Left kidney (tissue), 2 donors: Measurements from ENCODE around the gene AGBL4. TPM values are rescaled to one million over a fixed set of nuclear protein-coding genes. Genes with fewer than 3 reads are reported as not detected.

Experiments used
- DNase-seq: peaks from one replicate; pipeline ENCODE4 v3.0.0-alpha.2; 2013
- polyA plus RNA-seq: library from polyadenylated mRNA; unstranded; fragments of 120-200 nt; gene quantifications from one replicate; pipeline ENCODE4 v1.2.1, GENCODE V29; 2013; ENCODE audit not compliant: insufficient read length

Gene AGBL4
- polyA plus RNA-seq, 1 donor, result 1.2 TPM

DNA sequence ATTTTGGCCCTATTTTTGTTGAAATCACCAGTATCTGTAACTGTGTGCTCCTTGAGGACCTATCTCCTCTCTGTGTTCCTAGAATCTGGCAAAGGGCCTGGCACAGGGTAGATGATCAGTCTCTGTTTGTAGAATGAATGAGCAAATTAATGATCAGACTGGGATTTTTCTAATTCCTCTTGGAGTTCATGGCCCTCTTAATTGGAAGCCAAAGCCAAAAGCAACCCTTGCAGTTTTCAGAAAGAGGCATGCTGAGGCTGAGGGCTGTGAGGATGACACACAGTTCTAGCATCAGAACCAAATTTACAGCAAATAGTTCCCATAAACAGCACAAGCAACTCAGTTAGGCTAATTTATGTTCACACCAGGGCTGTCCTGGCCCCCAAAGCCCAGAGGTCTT lies 1136.0 kb downstream of the AGBL4 start:
- DNase-seq, result no peak

DNA sequence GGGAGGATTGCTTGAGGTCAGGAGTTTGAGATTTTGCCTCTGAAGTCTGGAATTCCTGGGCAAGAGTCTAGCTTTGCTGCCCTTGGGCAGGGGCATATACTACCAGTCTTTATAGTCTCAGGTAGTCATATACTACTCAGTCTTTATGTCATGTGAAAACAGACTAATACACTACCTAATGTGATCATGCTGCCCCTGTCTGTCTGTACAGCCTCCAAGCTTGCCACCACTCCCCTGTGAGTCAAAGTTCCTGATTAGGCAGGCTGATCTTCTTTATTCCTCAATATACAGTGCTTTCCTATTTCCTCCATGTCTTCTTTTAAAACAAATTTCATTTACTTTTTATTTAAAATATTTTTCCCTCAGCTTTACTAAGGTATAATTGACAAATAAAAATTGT lies 1141.7 kb downstream of the AGBL4 start:
- no peak for DNase-seq

DNA sequence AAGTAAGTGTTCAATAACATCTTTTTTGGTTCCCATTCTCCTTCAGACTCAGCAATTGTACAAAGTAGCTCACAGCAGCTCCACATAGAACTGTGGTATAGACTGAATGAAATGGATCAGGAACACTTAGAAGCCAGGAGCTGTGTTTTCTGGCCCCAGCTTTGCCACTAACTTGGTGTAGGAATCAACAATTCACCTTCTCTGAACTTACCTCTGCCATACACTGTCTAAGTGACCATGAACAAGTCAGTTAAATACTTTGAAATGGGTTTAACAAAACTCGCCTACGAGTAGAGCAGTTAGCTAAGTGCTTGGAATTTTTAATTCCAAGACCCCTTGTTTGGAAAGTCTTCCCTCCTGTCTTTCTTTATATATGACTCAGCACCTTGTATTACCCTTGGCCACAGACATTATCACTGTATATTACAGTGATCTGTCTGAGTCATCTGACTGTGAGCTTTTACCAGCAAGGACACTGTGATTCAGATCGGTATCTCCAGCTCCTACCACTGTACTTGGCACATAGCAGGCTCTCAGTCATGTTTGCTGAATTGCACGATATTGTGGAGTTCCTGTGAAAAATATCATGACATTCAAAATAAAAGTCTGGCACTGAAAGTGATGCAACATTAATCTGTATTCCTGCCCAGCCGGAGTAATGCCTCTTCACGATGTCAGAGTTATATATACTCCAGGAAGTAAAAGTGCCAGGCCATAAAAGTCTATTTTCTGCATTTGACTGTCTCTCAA lies 1145.4 kb downstream of the AGBL4 start:
- DNase-seq, result no peak

DNA sequence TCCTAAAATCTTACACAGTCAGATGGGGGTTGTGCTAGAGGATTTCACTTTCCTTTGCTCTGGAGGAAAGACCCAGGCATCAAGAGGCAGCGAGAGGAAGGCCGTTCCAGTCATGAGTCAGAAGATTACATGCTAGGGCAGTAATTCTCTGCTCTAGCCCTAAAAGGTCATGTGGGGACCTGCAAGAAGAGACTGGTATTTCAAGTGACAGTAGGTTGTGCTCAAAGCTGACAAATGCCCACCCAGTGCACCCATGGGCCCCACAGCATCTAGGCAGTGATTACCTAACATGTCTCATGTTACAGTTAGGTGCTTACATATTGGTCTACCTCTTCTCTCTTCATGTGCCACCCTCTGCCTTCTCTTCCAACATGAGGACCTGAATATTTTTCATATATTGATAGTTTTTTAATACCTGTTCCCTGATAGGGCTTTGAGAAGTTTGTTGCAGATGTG lies 1147.4 kb downstream of the AGBL4 start:
- no peak for DNase-seq

DNA sequence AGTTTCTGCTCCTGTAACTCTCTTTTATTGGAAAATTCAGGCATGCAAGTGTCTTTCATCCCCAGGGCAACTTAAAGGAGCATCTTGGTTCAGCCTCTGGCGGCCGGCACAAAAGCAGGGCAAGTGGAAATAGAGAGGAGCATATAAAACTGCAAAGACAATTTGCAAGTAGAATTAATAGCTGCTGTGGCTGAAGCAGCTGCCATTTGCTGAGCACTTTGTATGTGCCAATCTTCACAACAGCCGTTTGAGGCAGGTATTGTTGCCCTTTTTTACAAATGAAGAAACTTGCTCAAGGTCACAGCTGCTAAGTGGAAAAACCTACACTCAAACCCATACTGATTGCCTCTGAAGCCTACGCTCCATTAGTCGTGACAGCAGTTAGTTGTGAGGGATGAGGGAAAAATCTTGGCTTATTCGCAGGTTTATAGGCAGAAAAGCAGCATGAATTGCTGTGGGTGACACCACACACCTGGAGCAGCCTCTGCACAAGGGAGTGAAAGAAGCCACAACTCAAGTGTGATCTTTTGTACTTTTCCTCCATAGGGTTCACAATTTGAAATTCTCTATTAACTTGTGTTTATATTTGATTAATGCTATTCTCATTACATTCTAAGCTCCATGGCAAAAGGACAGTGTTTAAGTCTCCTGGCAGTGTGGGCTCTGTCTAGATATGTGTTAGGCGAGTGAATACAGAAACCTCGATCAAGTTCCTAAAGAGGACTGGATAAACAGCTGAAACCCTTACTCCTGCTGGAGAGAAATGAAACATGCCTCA lies 1148.0 kb downstream of the AGBL4 start:
- DNase-seq, result no peak

DNA sequence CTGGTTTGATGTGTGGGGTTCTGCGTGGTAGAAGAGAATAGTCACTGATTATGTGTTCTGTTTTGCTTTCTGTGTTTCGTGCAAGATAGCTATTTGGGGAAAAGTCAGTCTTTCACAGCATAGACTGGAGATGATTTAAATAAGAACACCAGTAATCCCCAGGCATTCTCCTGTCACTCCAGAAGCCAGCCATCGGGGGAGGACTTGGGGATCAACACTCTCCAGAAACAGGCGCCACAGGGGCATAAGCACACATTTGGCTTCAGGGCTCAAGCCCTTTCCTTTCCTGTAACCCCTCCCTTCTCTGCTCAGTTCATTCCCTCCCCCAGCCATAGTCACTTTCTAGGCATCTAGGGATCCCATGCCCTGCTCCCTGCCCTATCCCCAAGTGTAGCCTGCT lies 1149.8 kb downstream of the AGBL4 start:
- DNase-seq, result no peak

DNA sequence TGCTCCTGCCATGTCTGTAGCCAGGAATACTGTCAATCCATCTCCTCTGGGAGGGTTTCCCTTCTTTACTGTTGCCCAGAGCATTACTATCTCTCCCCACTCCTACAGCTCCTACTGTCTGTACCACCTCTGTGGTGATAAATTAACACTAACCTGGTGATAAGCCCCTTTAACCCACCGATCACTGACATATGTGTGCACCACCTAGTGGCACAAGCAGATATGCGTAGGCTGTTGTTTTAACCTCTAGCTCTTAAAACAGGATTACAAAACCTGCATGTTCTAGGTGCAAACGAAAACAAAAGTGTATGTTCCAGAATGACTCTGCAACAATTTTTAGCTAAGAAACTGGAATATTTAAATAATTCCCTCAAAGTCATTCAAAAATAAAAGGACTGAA lies 1153.2 kb downstream of the AGBL4 start:
- DNase-seq, result no peak

DNA sequence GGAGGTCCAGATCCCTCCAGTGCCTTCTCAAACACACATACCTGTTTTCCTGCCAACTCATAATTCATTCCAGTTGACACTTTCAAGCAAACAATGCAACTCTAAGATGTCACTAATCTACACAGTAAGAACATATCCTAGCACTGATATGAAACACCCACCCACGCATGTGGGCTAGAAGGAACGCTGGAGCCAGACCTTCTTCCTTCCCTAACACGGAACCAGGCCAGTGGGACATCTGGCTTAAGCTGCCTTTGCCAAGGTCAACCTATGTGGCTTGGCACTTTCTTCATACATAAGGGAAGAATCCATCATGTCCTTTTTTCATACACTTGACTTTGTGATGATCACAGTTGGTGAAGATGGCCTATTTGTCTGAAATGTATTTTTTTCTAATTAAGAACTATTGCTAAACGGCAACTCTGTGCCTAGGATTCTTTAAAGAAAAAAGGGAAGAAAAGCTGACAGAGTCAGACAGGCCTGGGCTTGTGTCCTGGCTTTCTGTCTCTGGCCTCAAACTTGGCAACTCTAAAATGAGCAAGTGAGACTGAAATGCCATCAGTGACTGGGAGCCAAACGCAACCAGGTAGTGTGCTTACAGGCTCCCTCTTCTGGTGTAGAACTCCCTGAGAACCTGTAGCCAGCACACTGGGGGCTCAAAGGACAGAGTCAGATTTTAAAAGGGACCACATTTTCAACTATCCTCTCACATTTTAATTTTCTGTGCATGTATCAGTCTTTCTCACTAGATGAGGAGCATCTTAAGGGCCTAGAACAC lies 1154.4 kb downstream of the AGBL4 start:
- DNase-seq, result no peak

DNA sequence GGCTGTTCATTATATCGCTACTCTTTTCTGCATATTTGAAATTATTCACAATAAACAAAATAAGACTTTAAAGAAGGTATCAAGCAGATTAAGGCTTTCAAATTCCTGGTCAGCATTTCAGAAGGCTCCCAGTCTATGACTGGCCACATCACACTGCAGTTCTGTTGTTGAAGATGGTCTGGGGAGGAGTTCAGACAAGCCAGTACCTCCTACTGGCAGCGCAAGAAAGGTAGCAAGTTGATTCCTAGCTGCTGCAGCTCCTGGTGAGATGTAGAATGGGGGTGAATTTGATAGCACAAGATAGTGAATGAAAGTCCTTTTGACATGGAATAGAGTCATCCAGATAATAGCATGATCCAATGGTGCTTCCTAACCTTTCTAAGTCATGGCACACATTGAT lies 1158.8 kb downstream of the AGBL4 start:
- DNase-seq, result no peak

DNA sequence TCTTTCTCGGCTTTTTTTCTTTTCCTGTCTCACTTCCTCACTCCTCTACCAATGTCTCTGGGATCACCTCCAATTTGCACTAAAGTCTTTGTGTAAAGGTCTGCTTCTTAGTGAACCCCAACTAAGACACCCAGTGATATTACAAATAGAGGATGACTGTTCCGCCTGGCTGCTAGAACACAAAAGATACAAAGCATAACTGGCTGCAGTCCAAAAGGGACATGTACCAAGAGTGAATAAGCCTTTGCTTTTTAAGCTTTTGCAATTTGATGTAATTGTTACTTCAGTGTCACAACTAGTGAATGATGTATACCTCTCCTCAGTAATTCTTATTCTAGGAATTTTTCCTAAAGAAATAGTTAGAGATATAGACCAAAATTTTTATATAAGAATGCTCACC lies 1164.3 kb downstream of the AGBL4 start:
- DNase-seq, result no peak

DNA sequence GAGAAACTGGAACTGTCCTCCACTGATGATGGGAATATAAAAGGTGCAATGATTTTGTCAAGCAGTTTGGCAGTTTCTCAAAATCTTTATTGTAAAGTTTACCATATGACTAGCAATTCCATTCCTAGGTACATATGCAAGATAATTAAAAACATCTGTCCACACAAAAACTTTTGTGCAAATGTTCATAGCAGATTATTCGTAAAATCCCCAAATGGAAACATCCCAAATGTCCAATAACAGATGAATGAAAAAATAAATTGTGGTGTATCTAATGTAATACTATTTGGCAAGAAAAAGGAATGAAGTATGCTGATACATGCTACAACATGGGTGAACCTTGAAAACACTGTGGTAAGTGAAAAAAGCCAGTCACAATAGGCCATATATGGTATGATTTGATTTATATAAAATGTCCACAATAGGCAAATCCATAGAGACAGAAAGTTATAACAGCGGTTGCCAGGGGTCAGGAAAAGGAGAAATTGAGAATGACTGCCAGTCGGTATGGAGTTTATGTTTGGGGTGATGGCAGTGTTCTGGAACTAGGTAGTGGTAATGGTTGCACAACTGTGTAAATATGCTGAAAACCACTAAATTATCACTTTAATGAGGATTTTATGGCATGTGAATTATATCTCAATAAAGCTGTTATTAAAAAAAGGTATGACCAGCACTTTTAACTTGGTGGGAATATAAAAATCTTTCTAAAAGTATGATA lies 1165.4 kb downstream of the AGBL4 start:
- DNase-seq, result no peak

DNA sequence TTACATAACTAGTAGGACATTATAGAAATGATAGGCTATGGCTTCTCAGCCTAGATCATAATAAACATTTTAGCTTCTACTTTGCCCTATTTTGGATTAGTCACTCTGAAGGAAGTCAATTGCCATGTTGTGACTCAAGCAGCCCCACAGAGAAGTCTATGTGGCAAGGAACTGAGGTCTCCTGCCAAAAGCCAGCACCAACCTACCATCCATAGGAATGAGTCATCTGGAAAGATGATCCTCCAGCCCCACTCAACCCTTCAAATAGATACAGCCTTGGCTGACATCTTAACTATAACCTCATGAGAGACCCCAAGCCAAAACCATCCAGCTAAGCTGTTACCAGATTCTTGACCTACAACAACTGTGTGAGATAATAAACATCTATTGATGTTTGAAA lies 1170.7 kb downstream of the AGBL4 start:
- no peak for DNase-seq

DNA sequence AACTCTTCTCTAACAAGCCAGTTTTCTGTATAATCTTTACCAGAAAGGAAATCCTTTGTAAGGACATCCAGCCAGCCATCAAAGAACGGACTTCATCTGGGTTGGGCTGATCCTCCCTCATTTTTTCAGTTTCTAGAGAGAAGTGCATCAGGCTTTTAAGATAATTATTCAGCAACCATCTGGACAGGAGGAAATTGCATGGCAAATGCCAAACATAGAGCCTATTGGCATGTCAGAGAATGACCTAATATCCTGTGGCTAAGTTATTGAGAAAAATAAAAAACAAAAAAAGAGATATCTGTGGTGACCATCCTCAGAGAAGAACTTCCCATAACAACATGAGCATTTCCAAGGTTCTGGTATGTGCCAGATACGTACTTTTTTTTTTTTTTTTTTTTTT lies 1172.1 kb downstream of the AGBL4 start:
- no peak for DNase-seq

DNA sequence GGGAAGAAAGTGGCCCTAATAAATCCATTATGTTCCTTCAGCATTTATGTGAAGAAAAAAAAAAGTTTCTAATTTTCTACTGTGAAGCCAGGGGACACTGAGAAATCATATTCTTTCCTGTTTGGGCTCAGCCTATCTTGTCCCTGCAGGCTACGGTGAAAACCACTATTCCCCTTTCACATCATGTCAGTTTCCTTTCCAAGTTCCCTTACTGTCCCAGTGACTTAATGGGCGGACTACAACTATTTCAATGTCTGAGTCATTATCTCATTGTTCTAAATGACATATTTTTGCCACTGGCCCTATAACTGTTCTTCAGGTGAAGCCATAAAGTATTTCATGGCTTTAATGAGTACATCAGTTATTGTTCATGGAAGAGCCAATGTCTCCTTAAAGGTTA lies 1175.7 kb downstream of the AGBL4 start:
- no peak for DNase-seq

DNA sequence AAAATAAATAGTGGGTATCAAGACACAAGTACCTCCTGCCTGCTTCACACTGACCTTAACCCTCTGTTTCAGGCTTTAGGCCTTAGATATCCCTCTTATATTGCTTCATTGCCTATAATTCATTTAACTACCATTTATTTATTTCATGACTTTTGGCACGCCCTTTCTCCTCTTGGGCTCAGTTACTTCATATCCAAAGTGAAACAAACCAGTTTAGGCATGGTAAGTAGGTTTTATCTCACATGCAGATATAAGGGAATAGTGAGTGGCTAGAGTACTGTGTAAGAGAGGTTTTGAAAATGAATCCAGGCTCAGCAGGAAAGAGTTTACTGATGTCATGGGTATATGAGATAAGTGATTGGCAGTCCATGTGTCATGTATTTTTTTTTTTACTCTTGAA lies 1177.3 kb downstream of the AGBL4 start:
- DNase-seq, result no peak

DNA sequence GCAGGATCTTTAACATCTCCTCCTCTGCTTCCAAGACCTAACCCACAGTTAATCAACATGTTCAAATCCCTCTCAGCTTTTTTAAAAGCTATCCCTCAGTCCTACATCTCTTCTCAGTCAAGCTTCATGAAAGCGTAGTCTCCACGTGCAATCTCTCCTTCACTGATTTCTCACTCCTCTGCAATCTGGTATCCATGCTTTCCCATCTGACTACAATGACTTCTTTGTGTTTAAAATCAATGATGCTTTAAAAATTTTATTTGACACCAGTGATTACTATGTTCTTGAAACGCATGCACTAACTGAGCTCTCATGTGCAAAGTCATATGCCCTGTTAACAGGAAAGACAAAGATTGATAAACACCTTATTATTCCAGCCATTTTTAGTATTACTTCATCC lies 1179.6 kb downstream of the AGBL4 start:
- no peak for DNase-seq

DNA sequence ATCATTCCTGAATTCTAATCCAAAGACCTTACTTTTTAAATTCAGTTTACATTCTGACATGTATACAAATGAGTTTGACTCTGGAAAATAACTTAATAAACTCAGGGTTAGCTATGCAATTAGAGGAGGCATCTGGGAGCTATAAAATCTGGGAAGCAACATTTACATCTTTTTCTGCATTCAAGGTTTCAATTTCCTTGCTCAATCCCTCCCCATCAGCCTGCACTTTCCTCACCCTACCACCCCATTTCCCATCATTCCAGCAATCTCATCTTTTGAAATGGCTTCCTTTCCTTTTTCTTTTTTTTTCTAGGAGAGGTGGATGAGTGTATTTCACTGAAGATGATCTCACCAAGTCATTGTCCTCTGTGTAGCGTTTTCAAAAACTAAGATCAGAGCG lies 1181.8 kb downstream of the AGBL4 start:
- DNase-seq, result no peak

DNA sequence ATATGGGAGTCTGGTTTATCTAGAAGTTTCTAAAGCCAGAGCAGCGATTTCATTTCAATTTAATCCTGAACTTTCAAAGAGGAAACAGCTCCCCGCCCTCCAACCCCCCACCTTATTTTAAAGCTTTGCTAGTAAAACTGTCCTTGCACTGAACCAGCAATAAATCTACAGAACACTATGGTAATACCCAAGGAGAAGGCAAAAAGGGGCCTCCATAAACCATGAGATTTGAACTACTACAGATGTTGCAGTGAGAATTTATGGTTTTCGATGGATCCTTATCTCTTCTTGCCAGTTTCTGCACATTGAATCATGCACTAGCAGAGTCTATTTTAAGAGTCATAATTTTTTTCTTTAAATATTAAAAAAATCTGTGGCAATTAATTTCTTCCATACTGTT lies 1182.3 kb downstream of the AGBL4 start:
- peak; percentile 70 for DNase-seq

DNA sequence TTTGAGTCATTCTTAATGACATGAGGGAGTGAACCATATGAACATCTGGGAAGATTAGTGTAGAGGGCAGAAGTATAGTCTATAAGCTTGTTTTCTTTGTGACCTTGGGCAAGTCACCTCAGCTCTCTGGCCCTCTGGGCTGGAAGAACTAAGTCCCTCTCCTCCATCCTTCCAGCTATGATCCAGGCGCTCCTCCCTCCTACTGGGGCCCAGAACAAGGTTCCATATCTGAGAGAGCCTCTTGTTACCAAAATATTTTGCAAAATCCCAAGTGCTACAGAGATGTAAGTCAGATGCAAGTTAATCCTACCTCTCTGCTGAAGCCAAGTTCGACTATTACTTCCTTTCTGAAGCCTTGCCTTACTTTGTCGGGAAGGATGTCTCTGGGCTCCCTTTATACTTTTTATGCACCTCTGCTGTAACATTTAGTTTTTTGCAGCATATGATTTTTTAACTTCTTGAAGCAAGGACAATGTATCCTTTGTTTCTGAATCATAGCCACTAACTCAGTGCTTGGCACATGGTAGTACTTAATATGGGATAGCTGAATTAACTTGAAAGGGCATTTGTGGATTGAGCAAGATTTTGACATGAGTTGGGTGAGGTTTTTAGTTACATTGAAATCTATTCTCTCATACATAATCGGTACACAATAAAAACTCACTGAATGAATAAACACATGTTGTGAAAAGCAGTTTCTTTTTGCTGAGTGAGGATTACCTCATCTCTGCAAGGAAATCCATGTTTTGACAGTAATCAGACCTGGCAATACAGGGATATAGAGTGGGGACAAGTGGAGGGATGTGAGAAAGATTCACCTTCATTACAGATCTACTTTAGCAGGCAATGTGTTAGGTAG lies 1192.4 kb downstream of the AGBL4 start:
- DNase-seq, result no peak

DNA sequence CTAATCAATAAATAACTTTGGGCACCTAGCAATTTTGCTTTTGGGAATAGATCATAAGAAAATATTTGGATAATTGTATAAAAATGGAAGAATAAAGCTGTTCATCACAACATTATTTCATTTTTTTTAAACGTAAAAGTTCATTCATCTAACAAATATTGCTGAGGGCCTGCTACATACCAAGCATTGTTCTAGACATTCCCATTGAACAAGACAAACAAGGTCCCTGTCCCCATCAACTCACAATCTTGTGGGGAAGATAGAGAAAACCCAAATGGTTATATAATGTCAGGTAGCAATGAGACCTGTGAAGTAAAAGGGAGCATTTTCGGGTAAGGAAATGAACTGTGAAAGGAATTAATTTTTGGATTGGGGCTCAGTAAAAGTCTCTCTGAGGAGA lies 1193.0 kb downstream of the AGBL4 start:
- DNase-seq, result no peak

DNA sequence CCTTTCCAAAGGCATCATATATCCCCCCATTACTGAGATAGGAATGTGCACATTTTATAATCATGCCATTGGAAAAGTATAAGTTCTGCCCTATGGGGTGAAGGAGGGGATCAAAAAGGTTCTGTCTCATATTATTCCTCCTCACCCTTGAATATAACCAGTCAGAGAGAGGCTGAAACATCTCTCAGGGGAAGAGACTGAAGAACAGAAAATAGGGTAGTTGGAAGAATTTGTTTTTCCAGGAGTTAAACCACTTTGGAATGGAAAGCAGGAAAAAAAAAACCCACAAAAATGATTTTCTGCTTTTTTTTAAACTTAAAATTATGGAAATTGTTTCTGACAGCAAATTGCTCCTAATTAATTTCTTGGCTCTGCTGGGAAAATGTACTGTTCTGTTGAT lies 1194.3 kb downstream of the AGBL4 start:
- DNase-seq, result no peak
